ENCODE measurements around the gene CAND1.
"Not testable (repeated sequence)": the region's sequence is repeated elsewhere in the genome, so short reads cannot be mapped to it uniquely, and the experiment has no call there.

CAND1 gene

GRCh38 chr12:67323007-67323406 is 53.8 kb downstream of the CAND1 start:
- FAIRE-seq (peak; percentile 33), DNase-seq (ENCODE audit: insufficient read length, low spot score) (no peak)
- TF ChIP-seq POLR2A (IDR thresholded peaks at IDR 0.05; ENCODE audit: low read depth, low read length) = no peak
- peak; percentile 13; the same call in 1 of the 2 replicates for TF ChIP-seq POLR2AphosphoS5 (IDR thresholded peaks at IDR 0.05; ENCODE audit: low read depth, low read length)

DNA sequence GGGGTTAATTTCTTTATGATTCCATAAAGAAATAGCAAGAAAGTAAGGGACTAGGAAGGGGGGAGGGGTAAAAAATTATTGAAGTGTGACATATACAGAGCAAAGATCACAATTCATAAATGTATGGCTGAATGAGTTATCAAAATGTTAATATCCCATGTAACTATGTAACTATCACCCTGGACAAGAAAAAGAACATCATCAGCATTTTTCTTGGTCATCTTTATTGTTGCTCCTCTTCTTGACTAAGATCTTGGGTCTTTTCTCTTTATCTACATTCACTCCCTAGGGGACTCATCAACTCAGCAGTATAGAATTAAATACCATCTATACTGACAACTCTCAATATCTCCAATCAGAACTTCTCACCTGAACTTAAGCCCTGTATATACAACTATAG is 57.5 kb downstream of the CAND1 start:
- DNase-seq (ENCODE audit: insufficient read length, low spot score) (no peak), FAIRE-seq (no peak)
- TF ChIP-seq POU2F2 (IDR thresholded peaks at IDR 0.05; ENCODE audit: low read depth, low read length) = no peak
- no peak for TF ChIP-seq POLR2AphosphoS5 (IDR thresholded peaks at IDR 0.05; ENCODE audit: low read depth, low read length)
- TF ChIP-seq PAX5 (IDR thresholded peaks at IDR 0.05; ENCODE audit: insufficient read depth, low read length, severe bottlenecking) = no peak
- no peak for TF ChIP-seq POLR2A (IDR thresholded peaks at IDR 0.05; ENCODE audit: low read depth, low read length)
- no peak for TF ChIP-seq SPI1 (IDR thresholded peaks at IDR 0.05; ENCODE audit: low read depth, low read length)
- no peak for TF ChIP-seq TAF1 (IDR thresholded peaks at IDR 0.05; ENCODE audit: low read depth, low read length)

GRCh38 chr12:67327466-67327865 is 58.3 kb downstream of the CAND1 start:
- DNase-seq (ENCODE audit: insufficient read length, low spot score) (no peak), FAIRE-seq (no peak)
- TF ChIP-seq POLR2AphosphoS5 (IDR thresholded peaks at IDR 0.05; ENCODE audit: low read depth, low read length) (no peak), SPI1 (IDR thresholded peaks at IDR 0.05; ENCODE audit: low read depth, low read length) (no peak), PAX5 (IDR thresholded peaks at IDR 0.05; ENCODE audit: insufficient read depth, low read length, severe bottlenecking) (no peak), TAF1 (IDR thresholded peaks at IDR 0.05; ENCODE audit: low read depth, low read length) (no peak), POU2F2 (IDR thresholded peaks at IDR 0.05; ENCODE audit: low read depth, low read length) (no peak), POLR2A (IDR thresholded peaks at IDR 0.05; ENCODE audit: low read depth, low read length) (no peak)

DNA sequence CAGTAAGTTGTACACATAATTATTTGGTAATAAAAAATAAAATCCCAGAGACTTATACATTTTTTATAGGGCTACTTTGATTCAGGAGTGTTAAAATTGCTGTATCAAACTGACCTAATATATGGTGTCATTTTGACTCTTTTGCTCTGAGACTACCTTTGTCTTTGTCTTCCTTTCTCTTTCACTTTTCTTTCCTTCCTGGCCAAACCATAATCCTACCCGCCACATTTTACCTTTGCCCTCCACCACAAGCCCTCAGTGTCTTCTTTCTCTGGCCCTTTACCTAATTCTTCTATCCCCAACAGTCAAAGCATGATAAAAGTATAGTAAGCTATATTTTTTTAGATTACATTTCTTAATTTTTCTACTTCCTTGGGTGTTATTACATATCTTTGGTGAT is 62.0 kb downstream of the CAND1 start:
- DNase-seq (ENCODE audit: insufficient read length, low spot score) = no peak
- FAIRE-seq = no peak
- TF ChIP-seq TAF1 (IDR thresholded peaks at IDR 0.05; ENCODE audit: low read depth, low read length) (no peak), SPI1 (IDR thresholded peaks at IDR 0.05; ENCODE audit: low read depth, low read length) (no peak), POLR2A (IDR thresholded peaks at IDR 0.05; ENCODE audit: low read depth, low read length) (no peak), POLR2AphosphoS5 (IDR thresholded peaks at IDR 0.05; ENCODE audit: low read depth, low read length) (no peak), PAX5 (IDR thresholded peaks at IDR 0.05; ENCODE audit: insufficient read depth, low read length, severe bottlenecking) (no peak), POU2F2 (IDR thresholded peaks at IDR 0.05; ENCODE audit: low read depth, low read length) (no peak)

- DNase-seq (ENCODE audit: insufficient read length, low spot score) = no peak
- no peak for TF ChIP-seq POLR2A (IDR thresholded peaks at IDR 0.05; ENCODE audit: low read depth, low read length)
- no peak for TF ChIP-seq POU2F2 (IDR thresholded peaks at IDR 0.05; ENCODE audit: low read depth, low read length)
- TF ChIP-seq POLR2AphosphoS5 (IDR thresholded peaks at IDR 0.05; ENCODE audit: low read depth, low read length) = no peak
- no peak for TF ChIP-seq PAX5 (IDR thresholded peaks at IDR 0.05; ENCODE audit: insufficient read depth, low read length, severe bottlenecking)
- TF ChIP-seq TAF1 (IDR thresholded peaks at IDR 0.05; ENCODE audit: low read depth, low read length) = no peak
- TF ChIP-seq SPI1 (IDR thresholded peaks at IDR 0.05; ENCODE audit: low read depth, low read length) = no peak
- FAIRE-seq = no peak
Observed at GRCh38 chr12:67331828-67332227, 62.7 kb downstream of the CAND1 start.

- no peak for DNase-seq (ENCODE audit: insufficient read length, low spot score)
- TF ChIP-seq POU2F2 (IDR thresholded peaks at IDR 0.05; ENCODE audit: low read depth, low read length) = no peak
- no peak for TF ChIP-seq TAF1 (IDR thresholded peaks at IDR 0.05; ENCODE audit: low read depth, low read length)
- TF ChIP-seq SPI1 (IDR thresholded peaks at IDR 0.05; ENCODE audit: low read depth, low read length) = no peak
- no peak for FAIRE-seq
Observed at GRCh38 chr12:67333649-67334048, 64.5 kb downstream of the CAND1 start.

DNA sequence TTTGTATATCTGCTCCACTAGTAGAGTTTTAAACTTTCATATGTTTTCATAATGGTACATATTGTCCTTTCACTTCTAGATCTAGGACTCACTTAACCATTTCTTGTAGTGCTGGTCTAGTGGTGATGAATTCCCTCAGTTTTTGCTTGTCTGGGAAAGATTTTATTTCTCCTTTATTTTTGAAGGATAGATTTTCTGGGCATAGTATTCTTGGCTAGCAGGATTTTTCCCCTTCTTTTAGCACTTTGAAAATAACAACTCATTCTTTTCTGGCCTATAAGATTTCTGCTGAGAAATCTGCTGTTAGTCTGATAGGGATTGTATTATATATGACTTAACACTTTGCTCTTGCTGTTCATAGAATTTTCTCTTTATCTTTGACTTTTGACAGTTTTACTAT is 69.3 kb downstream of the CAND1 start:
- no peak for TF ChIP-seq POU2F2 (IDR thresholded peaks at IDR 0.05; ENCODE audit: low read depth, low read length)
- no peak for TF ChIP-seq POLR2AphosphoS5 (IDR thresholded peaks at IDR 0.05; ENCODE audit: low read depth, low read length)
- no peak for TF ChIP-seq POLR2A (IDR thresholded peaks at IDR 0.05; ENCODE audit: low read depth, low read length)
- TF ChIP-seq TAF1 (IDR thresholded peaks at IDR 0.05; ENCODE audit: low read depth, low read length) = no peak
- TF ChIP-seq SPI1 (IDR thresholded peaks at IDR 0.05; ENCODE audit: low read depth, low read length) = no peak
- TF ChIP-seq PAX5 (IDR thresholded peaks at IDR 0.05; ENCODE audit: insufficient read depth, low read length, severe bottlenecking) = no peak
- DNase-seq (ENCODE audit: insufficient read length, low spot score) (no peak), FAIRE-seq (no peak)

GRCh38 chr12:67339530-67339929 is 70.4 kb downstream of the CAND1 start:
- no peak for TF ChIP-seq TAF1 (IDR thresholded peaks at IDR 0.05; ENCODE audit: low read depth, low read length)
- no peak for TF ChIP-seq SPI1 (IDR thresholded peaks at IDR 0.05; ENCODE audit: low read depth, low read length)
- TF ChIP-seq PAX5 (IDR thresholded peaks at IDR 0.05; ENCODE audit: insufficient read depth, low read length, severe bottlenecking) = no peak
- no peak for TF ChIP-seq POU2F2 (IDR thresholded peaks at IDR 0.05; ENCODE audit: low read depth, low read length)
- no peak for TF ChIP-seq POLR2AphosphoS5 (IDR thresholded peaks at IDR 0.05; ENCODE audit: low read depth, low read length)
- TF ChIP-seq POLR2A (IDR thresholded peaks at IDR 0.05; ENCODE audit: low read depth, low read length) = no peak
- DNase-seq (ENCODE audit: insufficient read length, low spot score) = no peak
- FAIRE-seq = no peak

DNA sequence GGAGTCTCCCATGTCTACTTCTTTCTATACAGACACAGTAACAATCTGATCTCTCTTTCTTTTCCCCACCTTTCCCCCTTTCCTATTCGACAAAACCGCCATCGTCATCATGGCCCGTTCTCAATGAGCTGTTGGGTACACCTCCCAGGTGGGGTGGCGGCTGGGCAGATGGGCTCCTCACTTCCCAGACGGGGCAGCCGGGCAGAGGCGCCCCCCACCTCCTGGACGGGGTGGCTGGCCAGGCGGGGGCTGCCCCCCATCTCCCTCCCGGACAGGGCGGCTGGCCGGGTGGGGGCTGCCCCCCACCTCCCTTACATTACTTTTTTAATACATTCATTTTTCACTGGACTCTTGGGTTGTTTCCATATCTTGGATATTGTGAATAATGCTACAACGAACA is 71.9 kb downstream of the CAND1 start:
- not testable (repeated sequence) for FAIRE-seq; DNase-seq (ENCODE audit: insufficient read length, low spot score)

DNA sequence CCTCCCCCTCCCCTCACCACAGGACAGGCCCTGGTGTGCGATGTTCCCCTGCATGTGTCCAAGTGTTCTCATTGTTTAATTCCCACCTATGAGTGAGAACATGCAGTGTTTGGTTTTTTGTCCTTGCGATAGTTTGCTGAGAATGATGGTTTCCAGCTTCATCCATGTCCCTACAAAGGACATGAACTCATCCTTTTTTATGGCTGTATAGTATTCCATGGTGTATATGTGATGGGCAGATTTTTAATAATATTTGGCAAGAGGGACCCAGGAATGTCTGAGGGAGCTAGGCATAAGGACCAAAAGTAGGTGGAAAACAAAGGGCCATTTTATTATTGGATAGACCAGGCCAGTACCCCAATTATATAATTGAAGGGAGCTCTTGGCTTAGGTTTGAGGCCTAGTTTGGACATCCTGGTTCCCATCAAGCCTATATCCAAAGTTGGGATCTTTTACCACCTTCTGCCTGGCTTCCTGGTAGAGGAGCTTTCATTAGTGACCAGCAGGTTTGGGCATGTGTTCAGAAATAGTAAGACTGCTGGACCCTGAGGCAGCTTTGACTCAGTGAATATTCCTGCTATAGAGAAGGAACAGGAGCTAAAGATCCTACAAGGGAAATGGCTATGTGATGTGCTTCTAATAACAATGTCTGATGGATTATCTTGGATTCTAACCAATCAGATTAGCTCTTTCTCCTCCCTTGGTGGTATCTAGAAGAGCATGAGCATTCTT is 76.0 kb downstream of the CAND1 start:
- TF ChIP-seq POU2F2 (IDR thresholded peaks at IDR 0.05; ENCODE audit: low read depth, low read length) = no peak
- no peak for TF ChIP-seq POLR2AphosphoS5 (IDR thresholded peaks at IDR 0.05; ENCODE audit: low read depth, low read length)
- no peak for TF ChIP-seq PAX5 (IDR thresholded peaks at IDR 0.05; ENCODE audit: insufficient read depth, low read length, severe bottlenecking)
- no peak for TF ChIP-seq TAF1 (IDR thresholded peaks at IDR 0.05; ENCODE audit: low read depth, low read length)
- TF ChIP-seq SPI1 (IDR thresholded peaks at IDR 0.05; ENCODE audit: low read depth, low read length) = no peak
- FAIRE-seq = no peak
- no peak for DNase-seq (ENCODE audit: insufficient read length, low spot score)

All from GM12891 (cell line).